Activated CD4-positive, alpha-beta T cell treated with anti-CD3 and anti-CD28 coated beads, Interleukin-2, amount 50 U/mL, for 1 hour (primary cell): ENCODE measurements around the gene PIP4P1.

Source experiments
- DNase-seq: peaks from one replicate; pipeline ENCODE4 v3.0.0-alpha.2; 2020

Gene PIP4P1

DNA sequence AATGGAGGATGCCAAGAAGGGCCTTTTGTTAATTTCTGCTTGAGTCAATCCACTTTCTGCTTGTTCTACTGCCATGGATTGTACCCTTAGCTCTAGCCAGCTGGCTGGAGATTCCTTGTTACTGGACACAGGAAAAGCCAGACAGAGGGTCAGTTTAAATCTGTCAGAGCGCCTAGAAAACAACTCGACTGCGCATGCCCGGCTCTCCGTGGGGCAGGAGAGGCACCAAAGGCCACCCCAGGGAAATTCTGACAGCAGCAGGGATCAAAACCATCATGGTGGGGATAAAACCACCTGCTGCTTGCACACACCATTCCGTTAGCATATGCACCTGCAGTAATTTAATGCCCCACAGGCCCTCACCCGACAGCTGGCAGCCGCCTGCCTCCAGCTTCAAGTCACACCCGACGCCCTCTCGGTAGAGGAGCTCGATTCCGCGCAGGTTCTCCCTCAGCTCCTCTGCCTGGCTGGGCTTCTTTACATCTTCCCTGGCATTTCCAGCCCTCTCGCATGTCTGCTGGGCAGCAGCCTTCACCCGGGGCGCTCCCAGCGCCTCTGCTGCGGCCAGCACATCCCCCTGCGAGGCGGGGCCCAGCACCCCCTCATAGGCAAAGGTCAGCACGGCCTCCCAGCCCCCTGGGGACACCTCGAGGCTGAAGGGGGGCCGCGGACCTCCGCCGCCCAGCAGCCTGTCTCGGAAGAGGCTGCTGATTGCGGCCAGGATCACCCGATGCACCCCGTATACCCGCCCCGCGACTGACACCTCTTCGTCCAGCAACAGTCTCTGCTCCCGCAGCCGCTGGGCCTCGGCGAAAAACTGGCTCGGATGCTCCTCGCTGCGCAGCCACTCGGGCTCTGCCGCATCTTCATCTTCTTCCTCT lies 26.3 kb downstream of the PIP4P1 start:
- no peak for DNase-seq

DNA sequence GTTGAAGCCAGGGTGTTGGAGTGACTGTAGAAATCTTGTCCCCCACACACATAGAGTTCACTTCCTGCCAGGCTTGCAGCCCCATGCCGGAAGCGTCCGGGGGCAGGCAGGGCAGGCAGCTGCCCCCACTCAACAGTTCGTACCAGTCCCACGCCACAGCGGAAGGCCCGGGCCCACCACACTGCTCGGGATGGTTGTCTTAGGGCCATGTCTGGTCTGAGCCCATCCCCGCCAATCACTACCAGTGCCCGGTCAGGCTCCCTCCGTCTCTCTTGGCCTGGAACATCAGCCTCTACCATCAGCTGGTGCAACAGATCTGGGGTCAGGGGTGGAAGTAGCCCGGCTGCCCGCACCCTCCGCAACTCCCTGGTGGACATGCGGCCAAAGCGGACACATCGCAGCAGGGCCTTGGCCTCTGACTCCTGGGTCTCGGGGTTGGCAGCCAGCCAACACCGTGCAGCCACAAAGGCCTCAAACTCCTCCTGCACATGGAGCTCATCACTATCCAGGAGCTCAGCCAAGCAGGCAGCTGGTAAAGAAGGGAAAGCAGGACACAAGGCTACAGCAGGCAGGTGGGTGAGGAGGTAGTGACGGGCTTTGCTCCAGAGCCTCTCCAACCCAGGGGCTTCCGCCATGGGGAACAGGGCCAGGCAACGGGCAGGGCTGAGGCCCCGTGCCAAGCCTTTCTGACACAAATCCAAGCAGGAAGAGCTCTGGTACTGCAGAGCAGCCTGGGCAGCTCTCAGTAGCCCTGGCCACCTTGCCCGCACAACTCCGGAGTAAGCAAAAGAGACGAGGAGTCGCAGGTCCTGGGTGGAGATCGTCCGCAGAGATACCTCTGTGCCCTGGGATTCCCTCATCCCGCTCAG lies 31.2 kb downstream of the PIP4P1 start:
- no peak for DNase-seq

DNA sequence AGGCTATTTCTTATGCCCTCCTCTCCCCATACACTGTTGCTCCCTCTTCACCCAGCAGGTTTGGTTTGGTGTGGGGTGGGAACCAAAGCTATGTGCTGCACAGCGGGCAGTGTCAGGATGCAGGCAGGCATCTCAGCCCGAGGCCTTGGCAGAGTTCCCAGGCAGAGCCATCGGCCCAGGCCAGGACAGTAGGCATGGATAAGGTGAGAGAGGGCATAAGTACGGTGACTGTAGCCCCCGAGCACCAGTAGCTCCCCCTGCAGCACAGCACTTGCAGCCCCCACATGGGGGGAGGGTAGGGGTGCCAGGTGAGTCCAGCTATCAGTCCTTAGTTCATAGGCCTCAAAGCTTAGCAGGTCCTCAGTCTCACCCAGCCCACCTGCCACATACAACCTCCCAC lies 32.4 kb downstream of the PIP4P1 start:
- no peak for DNase-seq

DNA sequence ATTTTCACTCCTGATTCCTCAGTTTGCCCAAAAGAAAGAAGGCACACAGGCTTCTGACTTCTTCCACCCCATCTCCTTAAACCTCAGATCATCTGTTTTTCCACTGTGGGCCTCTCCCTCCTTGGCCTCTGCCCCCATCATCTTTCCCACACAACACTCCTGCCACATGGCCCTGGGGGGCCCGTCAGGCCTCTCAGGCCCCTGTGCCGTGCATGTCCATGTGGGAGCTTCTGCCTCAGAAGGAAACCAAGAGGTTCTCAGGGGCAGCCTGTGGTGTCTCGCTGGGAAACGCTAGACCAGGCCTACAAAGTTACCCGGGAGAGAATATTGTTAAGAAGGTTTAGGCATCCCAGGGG lies 33.2 kb downstream of the PIP4P1 start:
- no peak for DNase-seq

DNA sequence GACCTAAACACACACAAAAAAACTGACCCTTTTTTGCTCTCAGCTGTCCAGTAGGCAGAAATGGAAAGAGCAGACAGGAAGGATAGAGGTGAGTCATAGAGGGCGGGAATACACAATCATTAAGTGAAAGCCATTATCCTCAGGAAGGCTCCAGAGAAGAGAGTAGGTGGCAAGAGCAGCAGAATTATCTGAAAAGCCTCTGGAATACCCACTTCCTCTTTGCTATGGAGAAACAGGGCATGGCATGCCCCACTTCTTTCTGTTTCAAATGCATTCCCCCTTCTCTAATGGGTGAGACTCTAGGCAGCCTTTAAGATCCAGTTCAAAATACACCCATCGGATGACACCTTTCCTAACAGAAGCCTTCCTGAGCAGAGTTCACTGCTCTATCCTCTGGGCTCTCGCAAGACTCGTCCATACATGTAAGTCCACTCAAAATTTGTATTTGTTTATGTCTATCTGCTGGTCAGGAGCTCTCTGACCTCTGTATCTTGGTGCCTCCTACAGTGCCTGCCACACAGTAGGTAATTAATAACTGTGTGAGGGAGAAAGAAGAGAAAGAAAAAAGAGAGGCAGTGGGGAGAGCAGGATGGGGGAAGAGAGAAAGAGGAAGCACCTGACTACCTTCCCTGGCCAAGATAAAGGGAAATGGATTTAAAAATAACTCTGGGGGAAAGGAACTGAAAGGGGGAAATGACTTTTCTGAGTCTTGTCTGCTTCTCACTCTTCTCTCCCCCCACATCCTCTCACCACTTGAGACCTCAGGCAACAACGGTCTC lies 33.8 kb downstream of the PIP4P1 start:
- DNase-seq, result no peak

DNA sequence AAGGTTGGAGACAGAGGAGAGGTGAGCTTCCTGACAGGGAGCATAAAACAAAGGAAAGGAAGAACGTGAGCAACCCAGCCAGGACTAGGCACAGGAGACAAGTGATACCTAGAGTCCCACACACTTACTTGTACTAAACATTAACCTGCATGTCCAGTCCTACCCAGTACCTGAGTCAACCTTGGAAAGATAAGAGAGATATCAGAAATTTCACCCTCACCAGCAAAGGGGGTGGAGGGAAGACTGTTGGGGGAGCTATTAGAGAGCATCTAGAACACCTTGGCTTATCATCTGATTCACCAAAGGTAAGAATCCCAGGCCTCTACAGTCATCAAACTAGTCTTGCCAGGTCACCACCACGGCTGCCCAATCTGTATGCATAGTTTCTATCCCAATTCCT lies 36.4 kb downstream of the PIP4P1 start:
- DNase-seq, result no peak

DNA sequence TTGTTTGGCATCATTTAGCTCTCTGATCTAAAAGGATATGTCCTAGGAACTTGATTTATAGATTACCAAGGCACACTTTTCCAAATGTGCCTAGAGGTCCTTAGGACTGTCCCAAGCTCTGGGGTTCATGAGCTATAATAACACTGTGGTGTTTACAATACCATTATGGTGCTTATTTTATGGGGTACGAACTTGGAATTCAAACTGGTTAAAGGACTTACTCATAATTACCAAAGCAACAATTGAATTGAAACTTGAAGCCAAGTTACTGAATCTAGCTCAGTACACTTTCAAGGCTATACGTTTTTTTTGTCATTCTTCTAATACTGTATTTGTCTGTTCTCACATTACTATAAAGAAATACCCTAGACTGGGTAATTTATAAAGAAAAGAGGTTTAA lies 38.3 kb downstream of the PIP4P1 start:
- DNase-seq, result no peak

DNA sequence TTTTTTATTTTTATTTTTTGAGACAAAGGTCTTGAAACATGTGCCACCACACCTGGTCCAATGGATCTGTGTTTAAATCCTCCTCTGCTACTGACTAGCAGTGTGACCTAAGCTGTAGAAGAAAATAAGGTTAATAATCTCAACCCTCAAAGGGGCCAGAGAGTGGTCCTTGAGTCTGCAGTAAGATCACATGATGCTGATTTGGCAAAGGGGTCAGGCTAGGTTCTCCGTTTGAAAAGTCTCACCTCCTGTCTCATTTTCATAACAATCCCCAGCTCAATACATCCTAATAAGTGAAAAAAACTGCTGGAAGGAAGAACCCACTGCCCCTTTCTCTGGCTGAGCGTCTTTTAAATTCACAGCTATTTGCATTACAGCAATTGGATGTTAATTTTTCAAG lies 40.0 kb downstream of the PIP4P1 start:
- no peak for DNase-seq

DNA sequence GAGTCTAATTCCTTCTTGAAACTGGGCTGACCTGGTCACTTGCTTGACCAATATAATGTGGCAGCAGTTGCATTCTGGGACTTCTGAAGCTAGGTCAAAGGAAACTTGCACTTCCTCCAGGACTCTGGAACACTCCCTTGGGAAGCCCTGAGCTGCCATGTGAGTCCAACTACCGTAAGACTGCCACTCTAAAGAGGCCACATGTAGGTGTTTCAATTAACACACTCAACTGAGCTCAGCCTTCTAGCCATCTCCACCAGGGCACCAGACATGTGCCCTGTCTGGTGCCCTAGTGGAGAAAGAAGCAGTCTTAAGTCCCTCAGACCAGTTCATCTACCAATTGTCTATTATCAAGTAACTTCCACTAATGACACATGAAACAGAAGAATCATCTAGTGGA lies 41.8 kb downstream of the PIP4P1 start:
- DNase-seq, result no peak

DNA sequence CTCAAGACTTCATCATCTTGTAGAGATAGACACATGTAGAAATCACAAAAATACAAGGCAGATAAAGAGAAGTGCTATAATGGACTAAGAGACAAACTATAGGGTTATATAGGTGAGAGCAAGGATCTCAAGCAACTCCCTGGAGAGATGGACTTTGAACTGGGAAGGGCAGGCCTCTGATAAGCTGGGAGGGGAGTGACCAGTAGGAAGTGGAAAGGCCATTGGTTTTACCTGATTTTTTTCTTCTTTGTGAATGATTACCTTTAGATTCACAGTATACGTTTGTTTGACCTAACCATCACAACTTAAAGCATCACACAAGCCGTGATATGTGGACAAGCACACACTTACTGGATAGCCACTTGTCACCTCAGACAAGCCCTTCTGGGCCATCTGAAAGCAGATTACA lies 42.7 kb downstream of the PIP4P1 start:
- no peak for DNase-seq

DNA sequence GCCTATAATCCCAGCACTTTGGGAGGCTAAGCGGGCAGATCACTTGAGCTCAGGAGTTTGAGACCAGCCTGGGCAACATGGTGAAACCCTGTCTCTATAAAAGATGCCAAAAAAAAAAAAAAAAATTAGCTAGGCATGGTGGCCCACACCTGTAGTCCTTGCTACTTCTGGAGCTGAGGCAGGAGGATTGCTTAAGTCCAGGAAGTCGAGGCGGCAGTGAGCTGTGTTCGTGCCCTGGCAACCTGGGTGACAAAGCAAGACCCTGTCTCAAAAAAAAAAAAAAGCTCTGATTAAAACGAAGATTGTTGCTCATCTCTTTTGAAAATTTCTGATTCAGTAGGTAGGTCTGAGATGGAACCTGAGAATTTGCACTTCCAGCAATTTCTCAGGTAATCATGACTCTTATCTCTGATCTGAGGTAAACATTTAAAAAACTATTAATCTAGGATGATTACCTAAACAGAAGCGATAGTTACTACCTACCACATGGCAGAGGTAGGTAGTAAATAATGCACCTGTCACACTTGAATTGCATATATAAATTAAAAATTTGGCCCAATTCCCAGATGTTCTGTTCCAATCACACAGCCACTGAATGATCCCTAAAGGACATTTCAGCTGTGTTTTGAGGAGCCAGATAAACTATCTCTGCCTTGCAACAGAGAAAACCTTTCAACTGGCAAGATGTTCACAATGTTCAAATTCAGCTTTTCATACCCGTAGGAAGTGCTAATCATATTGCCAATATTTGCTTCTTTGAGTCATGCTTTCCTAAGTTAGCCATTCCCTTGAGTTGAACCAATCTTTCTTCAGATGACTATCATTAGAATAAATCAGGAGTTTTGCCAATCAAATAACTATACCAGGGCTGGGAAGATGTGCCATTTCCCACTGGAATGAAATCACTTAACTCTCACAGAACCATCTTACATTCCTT lies 43.7 kb downstream of the PIP4P1 start:
- no peak for DNase-seq

DNA sequence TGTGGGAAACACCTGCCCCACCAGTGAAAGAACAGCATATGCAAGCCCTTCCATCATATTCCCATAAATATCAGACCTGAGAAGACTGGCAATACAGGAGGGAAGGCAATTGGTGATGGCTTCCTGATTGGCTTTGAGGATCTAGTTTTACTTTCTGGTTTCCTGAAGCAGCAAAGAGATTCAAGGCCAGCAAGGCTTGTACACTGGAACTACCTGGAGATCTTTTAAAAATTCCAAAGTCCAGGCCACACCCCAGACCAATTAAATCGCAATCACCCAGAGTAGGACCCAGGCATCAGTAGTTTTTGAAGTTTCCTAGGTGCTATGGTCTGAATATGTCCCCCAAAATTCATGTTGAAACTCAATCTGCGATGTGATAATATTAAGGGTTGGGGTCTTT lies 45.0 kb downstream of the PIP4P1 start:
- DNase-seq, result no peak

DNA sequence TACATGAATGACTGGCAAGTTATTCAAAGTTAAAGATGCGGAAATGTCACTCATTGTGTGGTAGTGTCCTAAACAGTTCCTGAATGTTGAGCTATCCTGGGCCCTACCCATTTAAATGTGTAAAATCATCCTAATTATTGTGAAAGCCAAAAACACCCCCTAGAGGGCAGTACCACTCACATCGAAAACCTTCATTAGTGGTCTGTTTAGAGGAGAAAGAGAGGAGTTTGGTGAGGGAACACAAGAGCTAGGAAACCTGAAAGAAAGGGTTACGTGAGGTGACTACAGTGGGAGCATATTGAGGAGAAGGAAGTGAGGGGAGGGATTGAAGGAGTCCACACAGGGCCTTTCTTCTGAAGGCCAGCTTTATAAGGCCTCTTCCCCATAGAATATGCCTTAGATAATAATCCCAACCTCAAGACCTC lies 45.4 kb downstream of the PIP4P1 start:
- peak; percentile 4 for DNase-seq

DNA sequence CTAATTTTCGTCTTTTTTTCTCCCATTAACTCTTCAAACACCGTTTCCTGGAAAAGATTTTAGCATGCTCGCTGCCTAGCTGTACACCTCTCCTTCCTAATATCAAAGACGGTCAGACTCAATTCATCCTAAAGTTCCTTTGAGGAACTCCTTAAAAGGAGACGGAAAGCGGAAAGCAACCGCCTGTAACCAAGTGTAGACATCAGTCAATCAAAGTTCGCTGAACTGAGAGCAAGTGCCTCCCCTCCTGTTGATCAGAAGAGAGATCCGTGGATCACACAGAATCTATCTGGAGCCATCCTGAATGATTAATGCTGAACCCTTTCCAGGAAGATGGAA lies 47.5 kb downstream of the PIP4P1 start:
- peak; percentile 6 for DNase-seq

DNA sequence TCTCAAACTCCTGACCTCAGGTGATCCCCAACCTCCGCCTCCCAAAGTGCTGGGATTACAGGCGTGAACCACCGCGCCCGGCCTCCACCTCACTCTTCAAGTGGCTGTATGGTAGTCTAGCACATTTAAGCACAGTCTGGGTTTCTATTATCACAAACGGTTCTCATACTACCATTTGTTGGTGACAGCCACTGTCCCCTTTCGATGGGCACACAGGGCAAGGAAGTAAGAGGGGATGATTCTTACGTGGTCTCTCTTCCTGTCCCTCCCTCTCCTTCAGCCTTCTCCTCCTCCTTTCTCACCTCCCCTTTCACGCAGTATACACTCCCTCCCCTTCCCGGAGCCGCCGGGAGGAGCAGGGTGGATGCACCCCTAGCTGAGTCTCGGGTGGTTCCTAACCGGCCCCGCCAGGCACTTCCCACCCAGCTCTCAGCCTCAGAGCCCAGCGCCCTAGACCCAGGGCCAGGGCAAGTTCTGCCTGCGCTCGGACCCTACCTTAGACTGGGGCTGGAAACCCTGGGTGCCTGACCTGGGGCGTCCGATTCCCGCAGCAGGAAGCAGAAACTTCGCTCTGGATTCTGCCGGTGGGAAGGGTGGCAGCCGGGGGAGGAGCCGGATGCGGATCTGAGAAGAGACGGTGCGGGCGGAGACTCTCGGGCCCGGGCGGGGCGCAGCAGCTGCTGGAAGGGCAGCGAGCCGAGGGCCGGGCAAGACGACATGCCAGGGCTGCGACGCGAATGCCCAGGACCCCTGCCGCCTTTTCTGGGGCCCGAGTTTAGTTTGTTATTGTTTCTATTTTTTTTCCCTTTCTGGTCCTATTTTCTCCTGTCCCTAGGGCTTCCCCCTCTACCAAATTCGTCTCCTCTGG lies 48.1 kb downstream of the PIP4P1 start, which contains the start of gene TEP1:
Gene TEP1, minus strand, starts transcription at position 626 of the 868 bp plus-strand sequence. CDS start 5,062 bp downstream, outside the sequence.
- DNase-seq, result peak; percentile 64

DNA sequence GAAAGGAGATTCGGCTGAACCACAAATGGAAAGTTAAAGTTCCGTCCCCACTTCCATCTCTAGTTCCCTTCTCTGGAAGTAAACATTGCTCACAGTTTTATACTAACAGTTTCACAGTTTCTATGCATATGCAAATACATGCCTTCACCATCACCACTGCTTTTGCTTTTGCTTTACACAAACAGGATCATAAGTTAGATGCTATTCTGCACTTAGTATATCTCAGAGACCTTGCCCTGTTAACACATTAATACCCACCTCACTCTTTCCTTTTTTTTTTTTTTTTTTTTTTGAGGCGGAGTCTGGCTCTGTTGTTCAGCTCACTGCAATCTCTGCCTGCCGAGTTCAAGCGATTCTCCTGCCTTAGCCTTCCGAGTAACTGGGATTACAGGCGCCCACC lies 48.8 kb downstream of the PIP4P1 start:
- DNase-seq, result no peak

DNA sequence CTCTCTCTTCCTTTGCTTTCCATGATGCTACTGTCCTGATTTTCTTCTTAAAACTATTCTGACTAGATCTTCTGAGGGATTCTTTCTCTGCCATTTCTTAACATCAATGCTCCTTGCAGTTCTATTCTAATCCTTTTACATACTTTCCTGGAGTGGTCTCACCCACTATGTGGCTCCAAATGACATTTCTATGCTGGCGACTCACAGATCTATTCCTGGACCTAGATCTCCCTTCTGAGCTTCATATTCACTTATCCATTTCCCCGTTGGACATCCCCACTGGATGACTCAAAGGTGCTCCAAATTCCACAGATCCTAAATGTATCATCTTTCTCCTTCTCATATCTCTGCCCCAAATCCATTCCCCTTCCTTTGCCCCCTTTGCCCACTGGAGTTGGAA lies 52.0 kb downstream of the PIP4P1 start:
- no peak for DNase-seq
